ENCODE data around the gene FCSK.

Gene FCSK

DNA sequence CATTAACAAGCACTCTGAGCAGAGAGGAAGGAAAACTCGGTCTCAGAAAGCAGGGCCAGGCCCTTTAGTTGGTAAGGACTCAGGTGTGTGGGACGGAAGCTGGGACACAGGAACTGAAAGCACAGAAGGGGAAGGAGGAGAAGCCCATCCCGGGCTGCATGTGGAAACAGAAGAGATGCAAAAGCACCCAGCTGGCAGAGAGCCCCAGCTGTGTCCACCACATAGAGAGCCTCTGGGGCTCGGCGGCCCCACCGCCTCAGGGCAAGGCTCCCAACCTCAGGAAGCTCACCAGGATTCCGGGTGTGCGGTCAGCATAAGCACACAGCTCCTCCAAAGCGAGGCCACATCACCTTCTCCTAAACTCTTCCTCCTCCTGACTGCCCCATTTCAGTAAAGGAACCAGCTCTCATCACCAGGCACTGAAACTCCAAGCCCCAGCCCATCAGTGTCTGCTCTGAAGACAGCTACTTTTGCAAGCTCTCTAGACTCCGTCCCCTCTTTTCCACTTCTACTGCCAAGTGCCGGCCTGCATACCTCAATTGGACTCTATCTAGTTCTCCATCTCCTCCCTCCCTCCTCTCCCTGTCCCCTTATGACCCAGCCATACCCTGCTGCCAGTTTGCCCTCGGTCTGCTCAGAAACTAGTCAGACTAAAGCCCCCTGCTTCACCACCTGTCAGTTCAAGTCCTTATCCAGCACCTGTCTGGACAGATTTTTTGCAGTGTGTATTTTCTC, 21.5 kb upstream of the FCSK start:
- H3K36me3 ChIP-seq (ENCODE audit: insufficient read depth, low read depth, low read length) = peaks cover 9% of the 10 kb centered on the region; the same call in 1 of the 2 replicates
- no peaks in the 10 kb centered on the region for H3K9me3 ChIP-seq (ENCODE audit: insufficient read depth, low read depth, low read length)
- no peak overlapping the region for H3K4me3 ChIP-seq (ENCODE audit: low read length)
- no peak overlapping the region for H3K27ac ChIP-seq (ENCODE audit: low read length)
- no peaks in the 10 kb centered on the region for H3K27me3 ChIP-seq (ENCODE audit: insufficient read depth, low read length)
- H3K4me1 ChIP-seq (ENCODE audit: insufficient read depth, low read length) = peaks cover 53% of the 10 kb centered on the region
- H3K9ac ChIP-seq (ENCODE audit: low read depth, low read length) = no peak overlapping the region

- H3K27ac ChIP-seq (ENCODE audit: low read length) = no peak overlapping the region
- H3K27me3 ChIP-seq (ENCODE audit: insufficient read depth, low read length) = no peaks in the 10 kb centered on the region
- H3K9me3 ChIP-seq (ENCODE audit: insufficient read depth, low read depth, low read length) = no peaks in the 10 kb centered on the region
- H3K4me1 ChIP-seq (ENCODE audit: insufficient read depth, low read length) = peaks cover 51% of the 10 kb centered on the region
- peaks cover 9% of the 10 kb centered on the region; the same call in 1 of the 2 replicates for H3K36me3 ChIP-seq (ENCODE audit: insufficient read depth, low read depth, low read length)
- H3K9ac ChIP-seq (ENCODE audit: low read depth, low read length) = no peak overlapping the region
- H3K4me3 ChIP-seq (ENCODE audit: low read length) = no peak overlapping the region
Observed at GRCh38 chr16:70433458-70434103, 20.8 kb upstream of the FCSK start.

DNA sequence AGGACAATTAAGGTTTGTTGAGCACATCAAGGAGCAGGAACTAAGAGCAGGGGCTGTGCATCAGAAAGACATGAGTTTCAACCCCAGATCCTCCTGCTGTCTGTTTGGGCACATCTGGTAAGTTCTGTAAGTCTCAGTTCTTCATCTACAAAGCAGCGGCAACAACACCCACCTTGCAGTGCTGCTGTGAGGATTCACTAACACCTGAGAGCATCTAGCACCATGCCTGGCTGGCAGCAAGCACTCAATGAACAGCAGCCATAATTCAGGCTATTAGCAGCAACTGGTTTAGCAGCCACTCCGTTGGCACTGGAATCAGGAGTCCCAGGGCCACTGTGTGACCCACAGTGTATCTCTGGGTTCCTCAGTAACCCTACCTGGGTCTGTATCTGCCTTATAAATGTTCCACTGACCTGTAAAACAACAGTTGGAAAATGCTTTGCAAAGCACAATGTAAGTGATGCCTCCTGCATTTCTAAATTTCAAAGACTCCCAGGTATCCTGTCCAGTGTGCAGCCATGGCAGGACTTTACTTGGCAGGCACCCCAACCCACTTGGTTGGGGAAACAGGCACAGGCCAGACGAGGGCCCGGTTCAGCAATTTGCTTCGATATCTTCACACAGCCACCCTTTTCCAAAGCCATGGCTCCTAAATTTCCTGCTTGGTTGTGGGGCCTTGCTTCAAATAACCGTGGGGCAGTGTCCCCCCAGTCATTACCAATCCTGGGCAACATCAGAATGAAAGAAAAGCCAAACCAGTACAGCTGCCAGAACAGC, 19.7 kb upstream of the FCSK start:
- Histone ChIP-seq H3K9ac (ENCODE audit: low read depth, low read length) (no peak overlapping the region), H3K4me3 (ENCODE audit: low read length) (no peak overlapping the region), H3K36me3 (ENCODE audit: insufficient read depth, low read depth, low read length) (peaks cover 9% of the 10 kb centered on the region; the same call in 1 of the 2 replicates), H3K4me1 (ENCODE audit: insufficient read depth, low read length) (peaks cover 45% of the 10 kb centered on the region), H3K27ac (ENCODE audit: low read length) (no peak overlapping the region), H3K9me3 (ENCODE audit: insufficient read depth, low read depth, low read length) (no peaks in the 10 kb centered on the region), H3K27me3 (ENCODE audit: insufficient read depth, low read length) (no peaks in the 10 kb centered on the region)

GRCh38 chr16:70437017-70437581, 17.3 kb upstream of the FCSK start:
- peak overlapping the region; percentile 72; the same call in 1 of the 2 replicates for H3K9ac ChIP-seq (ENCODE audit: low read depth, low read length)
- H3K36me3 ChIP-seq (ENCODE audit: insufficient read depth, low read depth, low read length) = peaks cover 9% of the 10 kb centered on the region; the same call in 1 of the 2 replicates
- H3K27me3 ChIP-seq (ENCODE audit: insufficient read depth, low read length) = no peaks in the 10 kb centered on the region
- peaks cover 34% of the 10 kb centered on the region for H3K4me1 ChIP-seq (ENCODE audit: insufficient read depth, low read length)
- H3K9me3 ChIP-seq (ENCODE audit: insufficient read depth, low read depth, low read length) = no peaks in the 10 kb centered on the region
- H3K4me3 ChIP-seq (ENCODE audit: low read length) = peak overlapping the region; percentile 85
- H3K27ac ChIP-seq (ENCODE audit: low read length) = peak overlapping the region; percentile 11

GRCh38 chr16:70437582-70438557, 16.5 kb upstream of the FCSK start:
- Histone ChIP-seq H3K27ac (ENCODE audit: low read length) (no peak overlapping the region), H3K4me1 (ENCODE audit: insufficient read depth, low read length) (peaks cover 28% of the 10 kb centered on the region), H3K36me3 (ENCODE audit: insufficient read depth, low read depth, low read length) (peaks cover 9% of the 10 kb centered on the region; the same call in 1 of the 2 replicates), H3K27me3 (ENCODE audit: insufficient read depth, low read length) (no peaks in the 10 kb centered on the region), H3K9ac (ENCODE audit: low read depth, low read length) (peak overlapping the region; percentile 72; the same call in 1 of the 2 replicates), H3K9me3 (ENCODE audit: insufficient read depth, low read depth, low read length) (no peaks in the 10 kb centered on the region), H3K4me3 (ENCODE audit: low read length) (peak overlapping the region; percentile 85)

- Histone ChIP-seq H3K4me3 (ENCODE audit: low read length) (peak overlapping the region; percentile 85), H3K27ac (ENCODE audit: low read length) (no peak overlapping the region), H3K9me3 (ENCODE audit: insufficient read depth, low read depth, low read length) (no peaks in the 10 kb centered on the region), H3K4me1 (ENCODE audit: insufficient read depth, low read length) (peaks cover 25% of the 10 kb centered on the region; the same call in 1 of the 2 replicates), H3K9ac (ENCODE audit: low read depth, low read length) (peak overlapping the region; percentile 72; the same call in 1 of the 2 replicates), H3K27me3 (ENCODE audit: insufficient read depth, low read length) (no peaks in the 10 kb centered on the region), H3K36me3 (ENCODE audit: insufficient read depth, low read depth, low read length) (peaks cover 9% of the 10 kb centered on the region; the same call in 1 of the 2 replicates)
Observed at GRCh38 chr16:70438585-70438968, 15.8 kb upstream of the FCSK start.

DNA sequence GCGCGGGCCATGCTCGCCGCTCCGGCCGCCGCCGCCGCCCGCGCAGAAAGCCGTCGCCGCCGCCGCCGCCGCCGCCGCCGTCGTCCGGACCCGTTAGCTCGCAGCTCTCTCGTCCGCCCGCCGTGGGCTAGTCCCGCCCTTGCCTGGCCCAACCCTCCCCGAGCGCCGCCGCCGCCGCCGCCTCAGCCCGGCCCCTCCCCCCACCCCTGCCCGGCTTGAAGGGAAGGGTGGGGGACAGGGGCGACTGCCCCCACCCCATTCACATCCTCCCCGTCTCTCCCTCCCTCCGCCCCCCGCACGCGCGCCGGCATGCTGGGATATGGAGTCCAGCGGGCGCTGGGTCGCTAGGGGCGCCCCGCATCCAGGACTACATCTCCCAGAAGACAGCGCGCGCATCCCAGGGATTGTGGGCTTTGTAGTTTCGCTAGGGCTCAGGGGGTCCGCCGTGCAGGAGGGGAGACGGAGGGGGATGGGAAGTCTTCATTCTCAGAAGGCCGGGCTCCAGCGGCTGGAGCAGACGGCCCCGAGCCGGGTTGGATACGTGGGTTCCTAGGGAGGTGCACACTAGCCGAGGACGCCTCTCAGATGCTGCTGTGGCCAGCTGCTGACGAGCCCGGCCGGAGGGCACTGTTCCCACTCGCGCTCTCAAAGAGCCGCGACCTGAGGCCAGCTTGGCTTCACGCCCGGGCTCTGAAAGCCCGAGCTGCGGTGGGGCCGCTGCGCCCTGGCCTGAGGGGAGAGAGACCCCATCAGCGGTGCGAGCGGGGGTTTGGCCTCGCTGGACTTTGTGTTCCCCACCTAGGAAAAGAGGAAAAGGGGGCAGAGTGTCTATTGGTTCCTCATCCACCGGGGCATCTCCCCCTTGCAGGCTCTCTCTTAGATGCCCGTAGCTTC, 15.2 kb upstream of the FCSK start, which contains the start of gene ST3GAL2:
TSS of gene ST3GAL2 (minus strand) at position 132 of the 894 bp plus-strand sequence. CDS start 40,570 bp downstream, outside the sequence.
- H3K27ac ChIP-seq (ENCODE audit: low read length) = peak within 1 kb of the TSS; percentile 84
- peaks cover 21% of the 10 kb centered on the region; the same call in 1 of the 2 replicates for H3K4me1 ChIP-seq (ENCODE audit: insufficient read depth, low read length)

DNA sequence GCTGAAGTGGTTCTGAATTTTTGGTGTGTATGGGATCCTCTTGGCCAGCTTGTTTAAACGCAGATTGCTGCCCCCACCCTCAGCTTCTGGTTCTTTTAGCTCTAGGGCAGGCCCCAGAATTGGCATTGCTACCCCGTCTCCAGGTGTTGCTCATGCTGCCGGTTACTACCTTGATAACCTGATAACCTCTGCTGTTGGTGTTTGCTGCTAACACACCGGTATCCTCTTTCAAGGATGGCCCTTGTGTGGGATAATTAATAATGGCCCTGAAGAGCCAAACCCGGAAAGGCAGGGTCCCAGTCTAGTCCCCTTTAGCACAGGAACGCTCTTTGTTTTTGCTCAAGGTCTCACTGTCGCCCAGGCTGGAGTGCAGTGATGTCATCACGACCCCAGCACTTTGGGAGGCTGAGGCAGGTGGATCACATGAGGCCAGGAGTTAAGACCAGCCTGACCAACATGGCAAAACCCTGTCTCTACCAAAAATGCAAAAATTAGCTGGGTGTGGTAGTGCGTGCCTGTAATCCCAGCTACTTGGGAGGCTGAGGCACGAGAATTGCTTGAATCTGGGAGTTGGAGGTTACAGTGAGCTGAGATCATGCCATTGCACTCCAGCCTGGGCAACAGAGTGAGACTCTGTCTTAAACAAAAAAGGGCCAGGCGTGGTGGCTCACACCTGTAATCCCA, 14.2 kb upstream of the FCSK start:
- Histone ChIP-seq H3K9ac (ENCODE audit: low read depth, low read length) (peak overlapping the region; percentile 87; the same call in 1 of the 2 replicates), H3K27me3 (ENCODE audit: insufficient read depth, low read length) (no peaks in the 10 kb centered on the region), H3K27ac (ENCODE audit: low read length) (no peak overlapping the region), H3K4me3 (ENCODE audit: low read length) (peak overlapping the region; percentile 87; the same call in 1 of the 2 replicates), H3K36me3 (ENCODE audit: insufficient read depth, low read depth, low read length) (no peaks in the 10 kb centered on the region), H3K4me1 (ENCODE audit: insufficient read depth, low read length) (peaks cover 21% of the 10 kb centered on the region; the same call in 1 of the 2 replicates), H3K9me3 (ENCODE audit: insufficient read depth, low read depth, low read length) (no peaks in the 10 kb centered on the region)

More for the DNA sequence above, 15.2 kb upstream of the FCSK start, which contains the start of gene ST3GAL2:
- no peaks in the 10 kb centered on the region for H3K9me3 ChIP-seq (ENCODE audit: insufficient read depth, low read depth, low read length)
- peaks cover 9% of the 10 kb centered on the region; the same call in 1 of the 2 replicates for H3K36me3 ChIP-seq (ENCODE audit: insufficient read depth, low read depth, low read length)
- peak within 1 kb of the TSS; percentile 87 for H3K9ac ChIP-seq (ENCODE audit: low read depth, low read length)
- H3K4me3 ChIP-seq (ENCODE audit: low read length) = peak within 1 kb of the TSS; percentile 87
- H3K27me3 ChIP-seq (ENCODE audit: insufficient read depth, low read length) = no peaks in the 10 kb centered on the region

DNA sequence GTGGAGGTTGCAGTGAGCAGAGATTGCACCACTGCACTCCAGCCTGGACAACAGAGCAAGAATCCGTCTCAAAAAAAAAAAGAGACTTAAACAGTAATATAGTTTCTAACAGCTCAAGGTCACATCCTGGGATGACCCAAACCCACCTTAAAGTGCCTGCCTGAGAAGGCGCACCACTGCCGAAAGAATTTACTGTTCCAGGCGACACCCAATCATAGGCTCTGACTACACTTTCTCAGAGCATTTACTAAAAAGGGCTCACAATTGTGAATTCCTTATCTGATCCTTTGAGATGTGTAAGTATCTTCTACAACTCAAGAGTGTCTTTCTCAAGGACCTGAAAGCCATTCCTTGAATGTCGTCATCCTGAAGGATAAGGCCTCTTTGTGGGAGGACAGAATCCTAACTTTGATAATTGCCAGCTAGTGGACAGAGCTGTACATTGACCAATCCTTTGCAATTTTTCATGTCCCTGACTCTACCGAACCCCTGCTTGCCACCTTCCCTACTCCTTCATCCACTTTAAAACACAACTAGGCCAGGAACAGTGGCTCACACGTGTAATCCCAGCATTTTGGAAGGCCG, 12.9 kb upstream of the FCSK start:
- H3K4me3 ChIP-seq (ENCODE audit: low read length) = no peak overlapping the region
- H3K27me3 ChIP-seq (ENCODE audit: insufficient read depth, low read length) = no peaks in the 10 kb centered on the region
- H3K9me3 ChIP-seq (ENCODE audit: insufficient read depth, low read depth, low read length) = no peaks in the 10 kb centered on the region
- peaks cover 20% of the 10 kb centered on the region; the same call in 1 of the 2 replicates for H3K4me1 ChIP-seq (ENCODE audit: insufficient read depth, low read length)
- H3K27ac ChIP-seq (ENCODE audit: low read length) = no peak overlapping the region
- no peaks in the 10 kb centered on the region for H3K36me3 ChIP-seq (ENCODE audit: insufficient read depth, low read depth, low read length)
- no peak overlapping the region for H3K9ac ChIP-seq (ENCODE audit: low read depth, low read length)

Data from iPS-20b (cell line).